HepG2 (cell line): ENCODE results near the gene PCLO. TPM values are rescaled to one million over a fixed set of nuclear protein-coding genes. Genes with fewer than 3 reads are reported as not detected.
A peak's percentile ranks its signal among the peaks of the same experiment; 100 is the strongest.
"Not testable (repeated sequence)": the region's sequence is repeated elsewhere in the genome, so short reads cannot be mapped to it uniquely, and the experiment has no call there.

ENCODE experiments used
- ATAC-seq: fragments of 200-7000 bp; cut with Tn5 transposase; 3 replicates; pipeline ENCODE4 v1.9.1; 2020; ENCODE audit warnings: mild to moderate bottlenecking, moderate library complexity
- BruUV-seq: library from RNA; stranded (reverse); fragments of 400-500 nt; replicated peaks from 2 replicates; lab custom pipeline; 2021; lab: Mats Ljungman, UMichigan
- CTCF ChIA-PET: fragments of 300-600 bp; formaldehyde crosslinking; extraction: SDS; loops from one replicate; lab custom pipeline; 2021; ENCODE audit warnings: low total read pairs, inconsistent platforms, low intra/inter-chr PET ratio; lab: Yijun Ruan, JAX
- POLR2A ChIA-PET: fragments of 350-600 bp; sonication (Branson Sonifier 250); formaldehyde crosslinking; loops from one replicate; lab custom pipeline; 2020; ENCODE audit warnings: antibody characterized with exemption, inconsistent platforms; lab: Yijun Ruan, JAX
- DNase-seq: peaks from one replicate; pipeline ENCODE4 v3.0.0-alpha.2; 2015; ENCODE audit warnings: low spot score
- FAIRE-seq: peaks from 3 replicates; lab custom pipeline; 2011; peaks lifted over from hg19 to GRCh38; lab: Jason Lieb, UNC
- H2AFZ ChIP-seq: one replicate; pipeline ENCODE4 v1.6.1; 2011; ENCODE audit warnings: low read length, inconsistent platforms
- H3K27ac ChIP-seq: fragments of 300-600 bp; 3 replicates; pipeline ENCODE4 v1.8.0; 2011; ENCODE audit warnings: mixed run types, mild to moderate bottlenecking, mixed read lengths, low read length, inconsistent platforms; ENCODE audit not compliant: insufficient read depth; ENCODE audit errors: extremely low read length
- H3K27me3 ChIP-seq, 2 experiments: fragments of 200-600 bp in 1 of 2; 2 replicates in 1 of 2; 3 replicates in 1 of 2; pipeline versions ENCODE4 v1.6.0 to v1.8.0; 2011; ENCODE audit warnings: low read length in 2 of 2, mild to moderate bottlenecking in 2 of 2, moderate library complexity in 2 of 2, inconsistent platforms in 1 of 2; ENCODE audit not compliant: insufficient read depth in 2 of 2, control insufficient read depth in 1 of 2
- H3K36me3 ChIP-seq, 2 experiments: fragments of 200-600 bp in 1 of 2; replicated peaks in 1 of 2; 2 replicates in 1 of 2; 3 replicates in 1 of 2; pipeline versions ENCODE4 v1.5.1 to v1.8.0; 2011; ENCODE audit warnings: low read length in 2 of 2, inconsistent platforms in 1 of 2; ENCODE audit not compliant: insufficient read depth in 2 of 2, control insufficient read depth in 1 of 2
- H3K4me1 ChIP-seq: 2 replicates; pipeline ENCODE4 v1.5.1; 2012; ENCODE audit warnings: low read length, inconsistent platforms; ENCODE audit not compliant: insufficient read depth
- H3K4me2 ChIP-seq: 2 replicates; pipeline ENCODE4 v1.6.0; 2011; ENCODE audit warnings: low read depth, low read length, inconsistent platforms
- H3K4me3 ChIP-seq, 3 experiments: fragments of 200-600 bp in 1 of 3; sonication (generic), shearing (Covaris generic) in 1 of 3; replicated peaks in 1 of 3; 2 replicates each; pipeline ENCODE4 v1.5.1; 2011 to 2016; ENCODE audit warnings: low read length in 3 of 3, inconsistent platforms in 2 of 3, low read depth in 2 of 3, mild to moderate bottlenecking in 2 of 3, control low read depth in 1 of 3, mixed read lengths in 1 of 3; ENCODE audit not compliant: insufficient read depth in 1 of 3
- H3K79me2 ChIP-seq: one replicate; pipeline ENCODE4 v1.6.1; 2011; ENCODE audit warnings: low read length, inconsistent platforms; ENCODE audit not compliant: insufficient read depth
- H3K9ac ChIP-seq: 2 replicates; pipeline ENCODE4 v1.6.0; 2011; ENCODE audit warnings: mild to moderate bottlenecking, low read depth, low read length, inconsistent platforms; ENCODE audit not compliant: insufficient read depth
- H3K9me3 ChIP-seq: 2 replicates; pipeline ENCODE4 v1.5.1; 2012; ENCODE audit warnings: mild to moderate bottlenecking, low read length
- H4K20me1 ChIP-seq: 2 replicates; pipeline ENCODE4 v1.6.0; 2011; ENCODE audit warnings: inconsistent platforms, mild to moderate bottlenecking, low read length, moderate library complexity; ENCODE audit not compliant: insufficient read depth
- PHB2 ChIP-seq: fragments of 450-650 bp; IDR thresholded peaks from 2 replicates; pipeline ENCODE4 v1.6.1; 2018; ENCODE audit not compliant: partially characterized antibody
- THAP7 ChIP-seq: sonication (generic); formaldehyde crosslinking; IDR thresholded peaks from 2 replicates; pipeline ENCODE4 v1.8.1; 2023; ENCODE audit warnings: mild to moderate bottlenecking, missing genetic modification reagents
- ZNF281 ChIP-seq: sonication (generic); formaldehyde crosslinking; IDR thresholded peaks from 2 replicates; pipeline ENCODE4 v1.4.0; 2020; ENCODE audit warnings: missing genetic modification reagents, borderline replicate concordance
- ZNF512 ChIP-seq: sonication (generic); formaldehyde crosslinking; IDR thresholded peaks from 2 replicates; pipeline ENCODE4 v1.4.0; 2020; ENCODE audit warnings: mild to moderate bottlenecking, missing genetic modification reagents
- ZNF839 ChIP-seq: sonication (generic); formaldehyde crosslinking; IDR thresholded peaks from 2 replicates; pipeline ENCODE4 v1.4.0; 2020; ENCODE audit warnings: missing genetic modification reagents, mild to moderate bottlenecking, borderline replicate concordance
- WGBS: methylation state at CpG from one replicate; pipeline ENCODE4 v1.1.6; 2017; ENCODE audit warnings: low lambda C conversion rate; 5-methylcytosine and 5-hydroxymethylcytosine counted together
- in situ Hi-C: cut with HindIII; loops from 2 replicates; pipeline ENCODE4 v1.10.0; 2017; ENCODE audit warnings: low pct_unique_long_range_greater_than_20kb; ENCODE audit not compliant: extremely low pct_ligation_motif_present
- intact Hi-C: fragments of 100-400 bp; cut with micrococcal nuclease; formaldehyde crosslinking; loops from one replicate; pipeline ENCODE4 v1.10.0; 2022; ENCODE audit not compliant: unreplicated experiment
- polyA plus RNA-seq, 8 experiments: library from polyadenylated mRNA; depleted of rRNA in 3 of 8; stranded (reverse) in 7 of 8; unstranded in 1 of 8; fragments of >200 nt; fragmentation: Illumina TruSeq in 4 of 8; extraction: Trizol in 4 of 8; gene quantifications; 2 replicates each; pipeline versions ENCODE4 v1.2.1 to v1.2.3, GENCODE V29; 2011 to 2016; ENCODE audit warnings: low read depth in 4 of 8, missing spikeins in 1 of 8, mixed read lengths in 1 of 8; ENCODE audit not compliant: insufficient read depth in 1 of 8
- total RNA-seq, 5 experiments: library from RNA; depleted of rRNA; stranded (reverse); fragments of >200 nt; fragmentation: Illumina TruSeq; extraction: Trizol; gene quantifications; 2 replicates each; pipeline ENCODE4 v1.2.3, GENCODE V29; 2016; ENCODE audit warnings: low read depth in 1 of 5

PCLO gene
- total and polyA plus RNA-seq, 2 of the 13 experiments (the other 11 are each of a cell fraction or from before 2014, with no cell fraction given) = 0.07 to 0.29 TPM

- 61% methylated on average over 27 of the region's 31 CpGs for WGBS
- FAIRE-seq, H3K79me2 ChIP-seq, in situ Hi-C loops, H3K27ac ChIP-seq, H3K9ac ChIP-seq, BruUV-seq, H2AFZ ChIP-seq, CTCF ChIA-PET, H3K4me3 ChIP-seq, H3K9me3 ChIP-seq, POLR2A ChIA-PET, H3K4me1 ChIP-seq, H3K4me2 ChIP-seq, DNase-seq, intact Hi-C loops, ATAC-seq, H4K20me1 ChIP-seq, H3K27me3 ChIP-seq, H3K36me3 ChIP-seq: not testable (repeated sequence)
- TF ChIP-seq ZNF281 (CRISPR knock-in tag) = peak; percentile 34; the same call in 1 of the 2 replicates
These were observed 138.6 kb downstream of the PCLO start for GRCh38 chr7:83023817-83024665.

GRCh38 chr7:83021032-83021431 lies 141.7 kb downstream of the PCLO start:
- H4K20me1 ChIP-seq = no peaks in the 10 kb centered on the region
- ChIA-PET POLR2A (no interaction called here), CTCF (no interaction called here)
- in situ Hi-C loops = no loop called here
- no peak overlapping the region for H3K27ac ChIP-seq
- peaks cover 6% of the 10 kb centered on the region; the same call in 1 of the 2 replicates for H3K9me3 ChIP-seq
- no peaks in the 10 kb centered on the region for H3K36me3 ChIP-seq
- H3K27me3 ChIP-seq = no peaks in the 10 kb centered on the region
- H2AFZ ChIP-seq = no peak overlapping the region
- intact Hi-C loops = no loop called here
- no TSS peak for BruUV-seq
- no peaks in the 10 kb centered on the region for H3K79me2 ChIP-seq
- H3K9ac ChIP-seq = no peak overlapping the region
- TF ChIP-seq THAP7 (CRISPR knock-in tag) (no peak), PHB2 (no peak), ZNF512 (no peak), ZNF839 (CRISPR knock-in tag) (no peak)
- H3K4me3 ChIP-seq = no peak overlapping the region
- no peaks in the 10 kb centered on the region for H3K4me1 ChIP-seq
- ATAC-seq = no peak
- H3K4me2 ChIP-seq = no peak overlapping the region
- DNase-seq = no peak
- FAIRE-seq = no peak
- WGBS = 13% methylated on average over 1 of the region's 1 CpG
